HG02759 (cell line): ENCODE results near the gene GTPBP1.

ENCODE experiments used
- ATAC-seq: cut with Tn5 transposase; IDR thresholded peaks from one replicate; pipeline ENCODE4 v1.9.1; 2021; ENCODE audit warnings: mild to moderate bottlenecking, moderate library complexity; ENCODE audit not compliant: unreplicated experiment

Gene GTPBP1

GRCh38 chr22:38756711-38757463, 51.1 kb downstream of the GTPBP1 start:
- ATAC-seq = no peak

- no peak for ATAC-seq
Measured at GRCh38 chr22:38757464-38757757, 51.7 kb downstream of the GTPBP1 start.

GRCh38 chr22:38758276-38758945, 52.7 kb downstream of the GTPBP1 start:
- ATAC-seq = no peak

- ATAC-seq = no peak
Measured at GRCh38 chr22:38759005-38759404, 53.3 kb downstream of the GTPBP1 start.

GRCh38 chr22:38760477-38761201, 54.9 kb downstream of the GTPBP1 start:
- no peak for ATAC-seq

- no peak for ATAC-seq
Measured at GRCh38 chr22:38761202-38762162, 55.7 kb downstream of the GTPBP1 start.

GRCh38 chr22:38762551-38762983, 56.8 kb downstream of the GTPBP1 start:
- ATAC-seq = no peak

GRCh38 chr22:38766076-38766777, 60.5 kb downstream of the GTPBP1 start:
- ATAC-seq = no peak

- ATAC-seq = no peak
Measured at GRCh38 chr22:38767313-38767712, 61.6 kb downstream of the GTPBP1 start.

- no peak for ATAC-seq
Measured at GRCh38 chr22:38768036-38768435, 62.3 kb downstream of the GTPBP1 start.

GRCh38 chr22:38770257-38770949, 64.7 kb downstream of the GTPBP1 start:
- no peak for ATAC-seq

GRCh38 chr22:38772623-38772873, 66.8 kb downstream of the GTPBP1 start:
- ATAC-seq = no peak

- ATAC-seq = no peak
Measured at GRCh38 chr22:38773363-38773946, 67.7 kb downstream of the GTPBP1 start.

- no peak for ATAC-seq
Measured at GRCh38 chr22:38774496-38775166, 68.9 kb downstream of the GTPBP1 start.

GRCh38 chr22:38775656-38776055, 69.9 kb downstream of the GTPBP1 start:
- ATAC-seq = no peak

GRCh38 chr22:38776086-38776485, 70.3 kb downstream of the GTPBP1 start:
- ATAC-seq = no peak

- ATAC-seq = no peak
Measured at GRCh38 chr22:38777087-38777671, 71.4 kb downstream of the GTPBP1 start.

GRCh38 chr22:38781033-38781432, 75.3 kb downstream of the GTPBP1 start:
- ATAC-seq = no peak
